Vagina (tissue), 2 donors: ENCODE data around the gene DTX1. TPM values are rescaled to one million over a fixed set of nuclear protein-coding genes. Genes with fewer than 3 reads are reported as not detected.
"Not testable (repeated sequence)": the region's sequence is repeated elsewhere in the genome, so short reads cannot be mapped to it uniquely, and the experiment has no call there.

Experiments
- DNase-seq, 2 donors: peaks; one replicate each; pipeline ENCODE4 v3.0.0-alpha.2; 2017; ENCODE audit errors: extremely low spot score in 2 of 2
- H3K27ac ChIP-seq: fragments of 200-600 bp; sonication (generic); one replicate; pipeline ENCODE4 v1.5.1; 2019
- H3K27me3 ChIP-seq: fragments of 200-600 bp; sonication (generic); one replicate; pipeline ENCODE4 v1.5.1; 2019
- H3K36me3 ChIP-seq, 2 donors: fragments of 200-600 bp; sonication (generic); one replicate each; pipeline ENCODE4 v1.5.1; 2017 to 2019
- H3K4me1 ChIP-seq: fragments of 200-600 bp; sonication (generic); one replicate; pipeline ENCODE4 v1.5.1; 2019
- H3K4me3 ChIP-seq, 2 donors: fragments of 200-600 bp; sonication (generic); 1 replicate in 1 of 2; 2 replicates in 1 of 2; pipeline ENCODE4 v1.5.1; 2016 to 2019
- H3K9me3 ChIP-seq: fragments of 200-600 bp; sonication (generic); one replicate; pipeline ENCODE4 v1.5.1; 2019
- CTCF ChIP-seq, 3 experiments: fragments of 450-650 bp in 2 of 3; fragments of 200-600 bp in 1 of 3; sonication (generic) in 1 of 3; IDR thresholded peaks; one replicate each; pipeline ENCODE4 v1.5.1; 2017 to 2019; ENCODE audit warnings: antibody characterized with exemption in 3 of 3, mild to moderate bottlenecking in 2 of 3, moderate library complexity in 2 of 3
- POLR2A ChIP-seq, 2 donors: fragments of 450-650 bp; IDR thresholded peaks; one replicate each; pipeline ENCODE4 v1.6.1; 2017; ENCODE audit warnings: antibody characterized with exemption in 2 of 2, mild to moderate bottlenecking in 2 of 2, moderate library complexity in 2 of 2
- POLR2AphosphoS5 ChIP-seq, 2 donors: sonication (generic); formaldehyde crosslinking; IDR thresholded peaks; one replicate each; pipeline ENCODE4 v1.9.0; 2017; ENCODE audit warnings: antibody characterized with exemption in 2 of 2, mild to moderate bottlenecking in 2 of 2, low read depth in 1 of 2; ENCODE audit not compliant: insufficient read depth in 1 of 2
- intact Hi-C: fragments of 100-400 bp; cut with DNase I; formaldehyde crosslinking; loops from one replicate; pipeline ENCODE4 v1.15.1; 2023
- total RNA-seq: library from RNA; depleted of rRNA; stranded (reverse); fragments of >200 nt; gene quantifications from one replicate; pipeline ENCODE4 v1.2.3, GENCODE V29; 2016

The DTX1 gene
- total RNA-seq, 1 donor from 2014 or later, result 8.3 TPM

- Histone ChIP-seq H3K27me3 (no peaks in the 10 kb centered on the region), H3K27ac (no peak overlapping the region)
- intact Hi-C loops, result no loop called here
Observed at GRCh38 chr12:113137861-113138783, 81.6 kb downstream of the DTX1 start.

GRCh38 chr12:113138826-113139225 lies 82.3 kb downstream of the DTX1 start:
- H3K27ac ChIP-seq, result no peak overlapping the region
- no peaks in the 10 kb centered on the region for H3K27me3 ChIP-seq
- H3K4me3 ChIP-seq, result no peak overlapping the region
- no peak for TF ChIP-seq POLR2AphosphoS5 (IDR thresholded peaks at IDR 0.05; ENCODE audit: insufficient read depth in 1 of 2, low read depth in 1 of 2)
- no peak for TF ChIP-seq POLR2A (IDR thresholded peaks at IDR 0.05)
- TF ChIP-seq CTCF (IDR thresholded peaks at IDR 0.05), result no peak
- no peaks in the 10 kb centered on the region for H3K9me3 ChIP-seq
- H3K4me1 ChIP-seq, result peaks cover 9% of the 10 kb centered on the region
- intact Hi-C loops, result no loop called here
- H3K36me3 ChIP-seq, result no peaks in the 10 kb centered on the region
- DNase-seq, result no peak

More at GRCh38 chr12:113137861-113138783, 81.6 kb downstream of the DTX1 start:
- DNase-seq, result no peak
- Histone ChIP-seq H3K4me1 (peaks cover 9% of the 10 kb centered on the region), H3K9me3 (no peaks in the 10 kb centered on the region), H3K4me3 (no peak overlapping the region), H3K36me3 (no peaks in the 10 kb centered on the region)
- no peak for TF ChIP-seq CTCF (IDR thresholded peaks at IDR 0.05)
- TF ChIP-seq POLR2AphosphoS5 (IDR thresholded peaks at IDR 0.05; ENCODE audit: insufficient read depth in 1 of 2, low read depth in 1 of 2), result no peak
- TF ChIP-seq POLR2A (IDR thresholded peaks at IDR 0.05), result no peak

- Histone ChIP-seq H3K27ac (no peak overlapping the region), H3K27me3 (no peaks in the 10 kb centered on the region), H3K36me3 (no peaks in the 10 kb centered on the region), H3K4me3 (no peak overlapping the region), H3K9me3 (no peaks in the 10 kb centered on the region), H3K4me1 (peaks cover 6% of the 10 kb centered on the region)
- DNase-seq, result no peak
- TF ChIP-seq POLR2A (IDR thresholded peaks at IDR 0.05) (no peak), POLR2AphosphoS5 (IDR thresholded peaks at IDR 0.05; ENCODE audit: insufficient read depth in 1 of 2, low read depth in 1 of 2) (no peak), CTCF (IDR thresholded peaks at IDR 0.05) (no peak)
- intact Hi-C loops, result no loop called here
Observed at GRCh38 chr12:113140706-113141105, 84.2 kb downstream of the DTX1 start.

- H3K36me3 ChIP-seq, H3K27ac ChIP-seq, H3K9me3 ChIP-seq, H3K4me1 ChIP-seq, H3K27me3 ChIP-seq, H3K4me3 ChIP-seq, intact Hi-C loops, DNase-seq: not testable (repeated sequence)
Observed at GRCh38 chr12:113141716-113142115, 85.2 kb downstream of the DTX1 start.

GRCh38 chr12:113142173-113142885 lies 85.8 kb downstream of the DTX1 start:
- Histone ChIP-seq H3K9me3 (peaks cover 3% of the 10 kb centered on the region), H3K4me3 (no peak overlapping the region), H3K36me3 (no peaks in the 10 kb centered on the region), H3K27ac (no peak overlapping the region), H3K4me1 (no peaks in the 10 kb centered on the region), H3K27me3 (no peaks in the 10 kb centered on the region)
- DNase-seq, result no peak
- no peak for TF ChIP-seq POLR2A (IDR thresholded peaks at IDR 0.05)
- no peak for TF ChIP-seq CTCF (IDR thresholded peaks at IDR 0.05)
- no peak for TF ChIP-seq POLR2AphosphoS5 (IDR thresholded peaks at IDR 0.05; ENCODE audit: insufficient read depth in 1 of 2, low read depth in 1 of 2)
- intact Hi-C loops, result no loop called here
